Esophagus muscularis mucosa (tissue), 4 donors: ENCODE results near the gene FAM228A. TPM values are rescaled to one million over a fixed set of nuclear protein-coding genes. Genes with fewer than 3 reads are reported as not detected.

Source experiments
- DNase-seq: peaks from one replicate; pipeline ENCODE4 v3.0.0-alpha.2; 2017; ENCODE audit errors: extremely low spot score
- H3K27ac ChIP-seq, 4 donors: fragments of 200-600 bp; sonication (generic); replicated peaks in 1 of 4; 1 replicate in 3 of 4; 2 replicates in 1 of 4; pipeline ENCODE4 v1.5.1; 2016 to 2019; ENCODE audit warnings: mild to moderate bottlenecking in 1 of 4
- H3K27me3 ChIP-seq, 4 donors: fragments of 200-600 bp; sonication (generic); one replicate each; pipeline versions ENCODE4 v1.5.1 to v1.6.0; 2016 to 2019
- H3K36me3 ChIP-seq, 4 donors: fragments of 200-600 bp; sonication (generic); one replicate each; pipeline ENCODE4 v1.5.1; 2016 to 2019
- H3K4me1 ChIP-seq, 4 donors: fragments of 200-600 bp; sonication (generic); one replicate each; pipeline ENCODE4 v1.5.1; 2016 to 2019
- H3K4me3 ChIP-seq, 4 donors: fragments of 200-600 bp; sonication (generic); 1 replicate in 2 of 4; 2 replicates in 2 of 4; pipeline ENCODE4 v1.5.1; 2016 to 2019; ENCODE audit warnings: mild to moderate bottlenecking in 4 of 4, moderate library complexity in 1 of 4
- H3K9me3 ChIP-seq, 4 donors: fragments of 200-600 bp; sonication (generic); 1 replicate in 3 of 4; 2 replicates in 1 of 4; pipeline ENCODE4 v1.5.1; 2016 to 2019
- EP300 ChIP-seq: sonication (generic); formaldehyde crosslinking; IDR thresholded peaks from one replicate; pipeline ENCODE4 v1.6.1; 2017; ENCODE audit warnings: antibody characterized with exemption
- POLR2A ChIP-seq: fragments of 450-650 bp; IDR thresholded peaks from one replicate; pipeline ENCODE4 v1.6.1; 2017; ENCODE audit warnings: antibody characterized with exemption, moderate library complexity, mild to moderate bottlenecking, low read depth
- POLR2AphosphoS5 ChIP-seq, 2 donors: sonication (generic); formaldehyde crosslinking; IDR thresholded peaks; one replicate each; pipeline ENCODE4 v1.6.1; 2017; ENCODE audit warnings: antibody characterized with exemption in 2 of 2
- WGBS: methylation state at CpG from one replicate; pipeline ENCODE4 v1.1.5; 2018; 5-methylcytosine and 5-hydroxymethylcytosine counted together
- intact Hi-C: fragments of 100-400 bp; cut with DNase I; formaldehyde crosslinking; loops from one replicate; pipeline ENCODE4 v1.15.1; 2023
- total RNA-seq, 4 donors: library from RNA; depleted of rRNA; stranded (reverse); fragments of >200 nt; gene quantifications; one replicate each; pipeline versions ENCODE4 v1.1.0 to v1.2.1, GENCODE V29; 2016
- TF ChIP-seq, protein P1 (sequence below), 3 experiments: fragments of 200-600 bp in 2 of 3; fragments of 450-650 bp in 1 of 3; sonication (generic) in 2 of 3; IDR thresholded peaks; one replicate each; pipeline ENCODE4 v1.5.1; 2017 to 2019; ENCODE audit warnings: antibody characterized with exemption in 3 of 3, mild to moderate bottlenecking in 2 of 3, moderate library complexity in 1 of 3

The FAM228A gene
- total RNA-seq, 4 donors from 2014 or later: 1.1 to 3.3 (median 2.6) TPM

DNA sequence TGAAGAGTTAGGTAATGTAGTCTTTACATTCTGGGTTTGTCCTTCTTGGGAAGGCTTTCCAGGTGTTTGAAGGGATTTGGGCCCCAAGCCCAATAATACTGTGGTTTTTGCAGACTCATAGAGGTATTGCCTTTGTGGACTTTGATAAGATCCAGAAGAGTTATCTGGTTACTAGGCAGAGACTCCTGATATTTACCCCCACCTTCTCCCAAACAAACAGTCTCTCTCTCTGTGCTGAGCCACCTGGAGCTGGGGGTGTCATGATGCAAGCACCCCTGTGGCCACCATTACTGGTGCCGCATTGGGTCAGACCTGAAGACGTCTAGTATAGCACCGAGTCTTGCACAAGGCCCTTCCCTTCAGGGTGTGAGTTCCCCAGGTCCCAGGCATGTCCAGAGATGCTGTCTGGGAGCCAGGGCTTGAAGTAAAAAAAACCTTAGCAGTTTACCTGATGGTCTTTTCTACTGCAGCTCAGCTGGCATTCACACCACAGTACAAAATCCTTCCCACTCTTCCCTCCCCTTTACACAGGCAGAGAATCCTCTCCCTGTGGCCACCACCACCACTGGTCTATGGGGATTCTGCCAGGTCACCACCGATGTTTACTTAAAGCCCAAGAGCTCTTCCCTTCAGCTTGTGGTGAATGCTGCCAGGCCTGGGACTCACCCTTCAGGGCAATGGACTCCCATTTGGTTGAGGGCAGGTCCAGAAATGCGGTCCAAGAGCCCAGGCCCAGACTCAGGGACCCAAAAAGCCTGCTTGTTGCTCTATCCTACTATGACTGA, 22.2 kb upstream of the FAM228A start:
- intact Hi-C loops: no loop called here
- H3K27ac ChIP-seq: no peak overlapping the region

DNA sequence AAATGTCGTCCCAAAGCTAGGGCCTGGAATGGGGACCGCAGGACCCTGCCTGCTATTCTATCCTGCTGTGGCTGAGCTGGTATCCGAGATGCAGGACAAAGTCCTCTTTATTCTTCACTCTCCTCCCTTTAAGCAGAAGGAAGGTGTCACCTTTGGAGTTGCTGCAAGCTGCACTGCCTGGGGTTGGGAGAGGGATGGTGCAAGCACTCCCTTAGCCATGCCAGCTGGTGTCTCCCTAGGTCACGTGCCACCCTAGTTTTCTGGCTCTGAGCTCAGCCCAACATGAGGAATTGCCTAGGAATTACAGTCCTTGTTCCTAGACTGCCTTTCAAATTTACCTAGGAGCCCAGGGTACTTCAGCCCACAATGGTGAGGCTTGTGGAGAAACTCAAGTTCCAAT, 21.4 kb upstream of the FAM228A start:
- WGBS: 95% methylated on average over 3 of the region's 4 CpGs
- no peak for DNase-seq

More for the DNA sequence above, 22.2 kb upstream of the FAM228A start:
- Histone ChIP-seq H3K27me3 (no peaks in the 10 kb centered on the region), H3K9me3 (peaks cover 0 to 7% (median 5%) of the 10 kb centered on the region in 4 donors), H3K36me3 (peaks cover 0 to 70% (median 41%) of the 10 kb centered on the region in 4 donors), H3K4me3 (no peak overlapping the region), H3K4me1 (no peaks in the 10 kb centered on the region)
- WGBS: 93% methylated on average over 5 of the region's 5 CpGs
- DNase-seq: no peak
- no peak for TF ChIP-seq POLR2AphosphoS5 (IDR thresholded peaks at IDR 0.05)
- no peak for TF ChIP-seq EP300
- no peak for TF ChIP-seq POLR2A
- TF ChIP-seq, protein P1, sequence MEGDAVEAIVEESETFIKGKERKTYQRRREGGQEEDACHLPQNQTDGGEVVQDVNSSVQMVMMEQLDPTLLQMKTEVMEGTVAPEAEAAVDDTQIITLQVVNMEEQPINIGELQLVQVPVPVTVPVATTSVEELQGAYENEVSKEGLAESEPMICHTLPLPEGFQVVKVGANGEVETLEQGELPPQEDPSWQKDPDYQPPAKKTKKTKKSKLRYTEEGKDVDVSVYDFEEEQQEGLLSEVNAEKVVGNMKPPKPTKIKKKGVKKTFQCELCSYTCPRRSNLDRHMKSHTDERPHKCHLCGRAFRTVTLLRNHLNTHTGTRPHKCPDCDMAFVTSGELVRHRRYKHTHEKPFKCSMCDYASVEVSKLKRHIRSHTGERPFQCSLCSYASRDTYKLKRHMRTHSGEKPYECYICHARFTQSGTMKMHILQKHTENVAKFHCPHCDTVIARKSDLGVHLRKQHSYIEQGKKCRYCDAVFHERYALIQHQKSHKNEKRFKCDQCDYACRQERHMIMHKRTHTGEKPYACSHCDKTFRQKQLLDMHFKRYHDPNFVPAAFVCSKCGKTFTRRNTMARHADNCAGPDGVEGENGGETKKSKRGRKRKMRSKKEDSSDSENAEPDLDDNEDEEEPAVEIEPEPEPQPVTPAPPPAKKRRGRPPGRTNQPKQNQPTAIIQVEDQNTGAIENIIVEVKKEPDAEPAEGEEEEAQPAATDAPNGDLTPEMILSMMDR (IDR thresholded peaks at IDR 0.05): no peak

DNA sequence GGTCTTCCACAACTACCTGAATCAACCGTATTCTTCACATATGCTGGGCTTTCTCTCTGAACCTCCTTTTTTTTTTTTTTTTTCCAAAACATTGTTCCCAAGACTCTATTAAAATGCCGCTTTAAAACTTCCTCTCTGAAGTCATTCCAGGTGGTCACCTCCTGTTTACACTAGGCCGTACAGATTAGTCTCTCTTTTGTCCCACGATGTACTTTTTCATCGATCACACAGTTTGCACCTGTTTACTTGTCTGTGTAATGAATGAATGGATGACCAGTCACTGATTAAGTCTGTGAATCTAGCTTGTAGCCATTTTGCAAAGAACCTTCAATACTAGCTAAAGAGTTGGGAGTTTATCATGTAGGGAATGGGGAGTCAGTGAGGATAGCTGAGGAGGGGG, 16.7 kb upstream of the FAM228A start:
- peaks cover 0 to 55% (median 21%) of the 10 kb centered on the region in 4 donors for H3K36me3 ChIP-seq
- peaks cover 0 to 5% (median 0%) of the 10 kb centered on the region in 4 donors for H3K9me3 ChIP-seq
- intact Hi-C loops: no loop called here
- no peak for DNase-seq
- WGBS: 94% methylated on average over 5 of the region's 5 CpGs
- H3K4me1 ChIP-seq: no peaks in the 10 kb centered on the region
- H3K27me3 ChIP-seq: no peaks in the 10 kb centered on the region
- H3K27ac ChIP-seq: no peak overlapping the region
- H3K4me3 ChIP-seq: no peak overlapping the region
- no peak for TF ChIP-seq EP300
- TF ChIP-seq POLR2AphosphoS5 (IDR thresholded peaks at IDR 0.05): no peak
- no peak for TF ChIP-seq POLR2A
- TF ChIP-seq, protein P1 (IDR thresholded peaks at IDR 0.05): no peak

More for the DNA sequence above, 21.4 kb upstream of the FAM228A start:
- Histone ChIP-seq H3K27ac (no peak overlapping the region), H3K4me1 (no peaks in the 10 kb centered on the region), H3K9me3 (no peaks in the 10 kb centered on the region), H3K4me3 (no peak overlapping the region), H3K27me3 (no peaks in the 10 kb centered on the region), H3K36me3 (peaks cover 0 to 65% (median 37%) of the 10 kb centered on the region in 4 donors)
- intact Hi-C loops: no loop called here
- TF ChIP-seq, protein P1 (IDR thresholded peaks at IDR 0.05): no peak
- TF ChIP-seq POLR2AphosphoS5 (IDR thresholded peaks at IDR 0.05) (no peak), POLR2A (no peak), EP300 (no peak)

DNA sequence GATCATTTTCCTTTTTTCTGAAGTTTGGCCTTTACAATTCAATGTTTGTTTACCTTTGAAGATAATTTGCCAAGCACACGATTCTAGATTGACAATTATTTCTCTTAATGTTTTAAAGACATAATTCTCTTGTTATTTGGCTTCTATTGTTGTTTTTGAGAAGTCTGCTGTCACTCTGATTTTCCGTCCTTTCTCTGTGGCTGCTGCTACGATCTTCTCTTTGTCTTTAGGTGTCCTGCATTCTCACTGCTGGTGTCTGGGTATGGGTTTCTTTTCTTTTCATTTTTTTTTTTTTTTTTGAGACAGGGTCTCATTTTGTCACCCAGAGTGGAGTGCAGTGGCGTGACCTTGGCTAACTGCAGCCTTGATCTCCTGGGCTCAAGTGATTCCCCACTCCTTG, 15.1 kb upstream of the FAM228A start:
- no peak overlapping the region for H3K4me3 ChIP-seq
- no peaks in the 10 kb centered on the region for H3K4me1 ChIP-seq
- TF ChIP-seq POLR2A: no peak
- TF ChIP-seq, protein P1 (IDR thresholded peaks at IDR 0.05): no peak
- TF ChIP-seq POLR2AphosphoS5 (IDR thresholded peaks at IDR 0.05): no peak
- no peak for TF ChIP-seq EP300
- intact Hi-C loops: no loop called here
- no peak overlapping the region for H3K27ac ChIP-seq
- WGBS: 93% methylated on average over 4 of the region's 4 CpGs
- H3K27me3 ChIP-seq: no peaks in the 10 kb centered on the region
- no peak for DNase-seq
- peaks cover 0 to 48% (median 17%) of the 10 kb centered on the region in 4 donors for H3K36me3 ChIP-seq
- peaks cover 0 to 5% (median 0%) of the 10 kb centered on the region in 4 donors for H3K9me3 ChIP-seq
